ENCODE measurements around the gene OMP. TPM values are rescaled to one million over a fixed set of nuclear protein-coding genes. Genes with fewer than 3 reads are reported as not detected.

The OMP gene
- total RNA-seq, 5 donors from 2014 or later (not counting 1 experiment from before 2014, with no cell fraction given) = 0.79 TPM; not detected in 4

DNA sequence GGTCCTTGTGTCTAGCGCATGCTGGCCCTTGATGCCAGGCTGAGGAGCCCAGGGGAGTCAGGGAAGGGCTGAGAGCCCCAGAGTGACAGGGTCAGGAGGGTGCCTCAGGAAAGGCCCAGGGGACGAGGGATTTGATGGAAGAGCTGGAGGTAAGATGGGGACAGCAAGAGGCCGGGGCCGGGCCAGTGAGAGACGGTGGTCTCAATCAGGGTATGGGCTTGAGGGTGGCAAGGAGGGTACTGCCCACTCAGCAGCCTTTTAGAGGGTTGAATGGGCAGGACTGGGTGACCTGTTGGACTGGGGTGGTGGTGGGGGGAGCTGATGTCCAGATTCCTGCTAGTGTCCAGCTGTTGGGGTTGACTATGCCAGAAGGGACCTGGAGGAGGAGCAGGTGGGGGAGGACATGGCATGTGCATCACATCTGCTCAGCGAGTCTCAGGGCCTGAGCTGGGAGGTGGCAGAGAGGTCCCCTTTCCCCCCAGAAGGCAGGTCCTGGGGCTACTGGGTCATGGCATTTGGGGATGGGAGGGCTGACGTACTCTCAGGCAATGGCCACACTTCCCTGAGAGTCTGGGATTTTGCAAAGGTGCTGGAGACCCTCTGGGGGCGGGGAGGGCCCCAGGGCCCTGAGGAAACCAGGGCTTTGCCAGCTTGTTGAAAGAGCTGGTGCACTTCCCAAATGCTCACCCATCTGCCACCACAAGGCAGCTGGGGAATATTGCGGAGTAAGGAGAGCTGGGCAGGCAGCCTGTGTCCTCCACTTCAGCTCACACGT, 43.8 kb downstream of the OMP start:
- Mint-ChIP-seq H3K27ac (peak overlapping the region; percentile 55), H3K27me3 (no peaks in the 10 kb centered on the region), H3K4me1 (peaks cover 25 to 42% (median 32%) of the 10 kb centered on the region in 3 donors), H3K4me3 (peak overlapping the region in 1 of 3 donors; percentile 2), H3K36me3 (no peaks in the 10 kb centered on the region), H3K9me3 (no peaks in the 10 kb centered on the region)
- ATAC-seq (replicated peaks in 1 of 4) = no peak
- DNase-seq = no peak
- Histone ChIP-seq H3K36me3 (ENCODE audit: control insufficient read depth in 2 of 2, extremely low read depth in 1 of 2, insufficient read depth in 1 of 2, low read length in 1 of 2) (no peaks in the 10 kb centered on the region), H3K4me3 (ENCODE audit: control insufficient read depth in 1 of 2, extremely low read depth in 1 of 2, low read length in 1 of 2) (no peak overlapping the region), H3K4me1 (ENCODE audit: control insufficient read depth in 1 of 2, extremely low read depth in 1 of 2, insufficient read depth in 2 of 2, low read length in 2 of 2) (peaks cover 6 to 31% of the 10 kb centered on the region in 2 experiments), H3K27ac (ENCODE audit: low read length) (no peak overlapping the region), H3K27me3 (replicated peaks in 1 of 2; ENCODE audit: control insufficient read depth in 2 of 2, extremely low read depth in 1 of 2, insufficient read depth in 2 of 2, low read length in 1 of 2) (peaks cover 0 to 3% of the 10 kb centered on the region in 2 experiments), H3K9me3 (no peaks in the 10 kb centered on the region)
- 93% methylated on average over 7 of the region's 10 CpGs for WGBS (ENCODE audit: insufficient coverage)
- ChIA-PET POLR2A (interaction anchor here in 1 of 2 donors (0.8 kb wide), 1 partner anchor 384 kb away, joined by 3 read pairs; no protein-coding TSS in a partner anchor), CTCF (interaction anchor here in 1 of 2 donors (1.0 kb wide), 1 partner anchor 20 kb away, joined by 3 read pairs; no protein-coding TSS in a partner anchor)

DNA sequence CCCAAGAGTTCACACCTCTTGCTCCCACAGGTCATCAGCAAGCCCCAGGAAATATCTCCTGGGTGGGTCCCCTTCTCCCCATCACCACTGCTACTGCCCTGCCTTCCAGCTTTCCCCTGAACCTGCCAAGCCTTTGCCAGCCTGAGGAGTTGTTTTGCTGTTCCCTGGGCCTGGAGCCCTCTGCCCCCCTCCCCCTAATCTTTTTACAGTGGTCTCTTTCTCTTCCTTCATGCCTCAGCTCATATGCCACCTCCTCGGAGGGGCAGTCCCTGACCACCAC, 44.3 kb downstream of the OMP start:
- Histone ChIP-seq H3K27ac (ENCODE audit: low read length) (no peak overlapping the region), H3K4me1 (ENCODE audit: control insufficient read depth in 1 of 2, extremely low read depth in 1 of 2, insufficient read depth in 2 of 2, low read length in 2 of 2) (peaks cover 11 to 34% of the 10 kb centered on the region in 2 experiments), H3K4me3 (ENCODE audit: control insufficient read depth in 1 of 2, extremely low read depth in 1 of 2, low read length in 1 of 2) (no peak overlapping the region), H3K36me3 (ENCODE audit: control insufficient read depth in 2 of 2, extremely low read depth in 1 of 2, insufficient read depth in 1 of 2, low read length in 1 of 2) (no peaks in the 10 kb centered on the region), H3K9me3 (no peaks in the 10 kb centered on the region), H3K27me3 (replicated peaks in 1 of 2; ENCODE audit: control insufficient read depth in 2 of 2, extremely low read depth in 1 of 2, insufficient read depth in 2 of 2, low read length in 1 of 2) (peaks cover 0 to 3% of the 10 kb centered on the region in 2 experiments)
- DNase-seq (no peak), ATAC-seq (replicated peaks in 1 of 4) (no peak)
- Mint-ChIP-seq H3K9me3 (no peaks in the 10 kb centered on the region), H3K27me3 (no peaks in the 10 kb centered on the region), H3K4me3 (peak overlapping the region in 1 of 3 donors; percentile 2), H3K4me1 (peaks cover 27 to 44% (median 35%) of the 10 kb centered on the region in 3 donors), H3K36me3 (no peaks in the 10 kb centered on the region), H3K27ac (peak overlapping the region in 1 of 2 donors; percentile 41)
- no CpG with 5 or more reads among the region's 1 CpG for WGBS (ENCODE audit: insufficient coverage)
- ChIA-PET POLR2A (interaction anchor here (0.7 to 0.8 kb wide), 2 partner anchors 384 to 1515 kb away, joined by 3 to 5 read pairs; no protein-coding TSS in a partner anchor), CTCF (interaction anchor here in 1 of 2 donors (1.0 kb wide), 1 partner anchor 20 kb away, joined by 3 read pairs; no protein-coding TSS in a partner anchor)

DNA sequence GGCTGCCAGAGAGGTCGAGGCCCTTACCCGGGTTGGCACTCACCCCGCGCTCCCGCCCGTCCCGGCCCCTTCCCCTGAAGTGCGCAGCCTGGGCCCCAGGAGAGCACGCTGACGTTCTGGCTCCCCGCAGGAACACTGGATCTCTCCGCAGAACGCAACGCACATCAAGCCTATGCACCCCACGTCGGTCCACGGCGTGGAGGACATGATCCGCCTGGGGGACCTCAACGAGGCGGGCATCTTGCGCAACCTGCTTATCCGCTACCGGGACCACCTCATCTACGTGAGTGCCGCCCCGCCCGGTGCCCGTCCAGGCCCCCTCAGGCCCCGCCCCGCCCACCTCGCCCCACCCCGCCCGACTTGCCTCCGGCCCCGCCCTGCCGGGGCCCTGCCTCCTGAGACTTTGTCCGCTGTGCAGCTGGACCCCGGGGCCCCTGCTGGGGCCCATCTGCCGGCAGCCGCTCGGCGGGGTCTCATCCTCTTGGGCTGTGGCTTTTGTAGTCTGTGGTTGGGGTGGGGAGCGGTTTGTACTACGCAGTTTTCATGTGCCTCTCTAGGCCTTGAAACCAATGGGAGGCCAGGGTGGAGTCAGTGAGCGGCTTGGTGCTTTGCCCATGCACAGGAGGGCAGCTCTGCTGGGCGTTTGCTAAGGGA, 45.2 kb downstream of the OMP start:
- ChIA-PET CTCF (no interaction called here), POLR2A (interaction anchor here in 1 of 2 donors (0.6 to 0.7 kb wide), 2 partner anchors 170 to 1516 kb away, joined by 4 to 5 read pairs; no protein-coding TSS in a partner anchor)
- no peak overlapping the region for H3K27ac ChIP-seq (ENCODE audit: low read length)
- H3K27me3 ChIP-seq (replicated peaks in 1 of 2; ENCODE audit: control insufficient read depth in 2 of 2, extremely low read depth in 1 of 2, insufficient read depth in 2 of 2, low read length in 1 of 2) = peaks cover 0 to 3% of the 10 kb centered on the region in 2 experiments
- peaks cover 11 to 34% of the 10 kb centered on the region in 2 experiments for H3K4me1 ChIP-seq (ENCODE audit: control insufficient read depth in 1 of 2, extremely low read depth in 1 of 2, insufficient read depth in 2 of 2, low read length in 2 of 2)
- H3K9me3 ChIP-seq = no peaks in the 10 kb centered on the region
- no peaks in the 10 kb centered on the region for H3K36me3 ChIP-seq (ENCODE audit: control insufficient read depth in 2 of 2, extremely low read depth in 1 of 2, insufficient read depth in 1 of 2, low read length in 1 of 2)
- Mint-ChIP-seq H3K36me3 (no peaks in the 10 kb centered on the region), H3K4me1 (peaks cover 31 to 45% (median 35%) of the 10 kb centered on the region in 3 donors), H3K4me3 (peak overlapping the region; percentile 62 to 70 (median 63)), H3K27me3 (no peaks in the 10 kb centered on the region), H3K27ac (peak overlapping the region; percentile 28 to 31), H3K9me3 (no peaks in the 10 kb centered on the region)
- DNase-seq (peak in 28 of 35 experiments; percentile 10 to 53 (median 27)), ATAC-seq (replicated peaks in 1 of 4) (peak; percentile 53 to 80 (median 62))
- WGBS (ENCODE audit: insufficient coverage) = 45% methylated on average over 29 of the region's 47 CpGs
- H3K4me3 ChIP-seq (ENCODE audit: control insufficient read depth in 1 of 2, extremely low read depth in 1 of 2, low read length in 1 of 2) = peak overlapping the region; percentile 12 to 55

DNA sequence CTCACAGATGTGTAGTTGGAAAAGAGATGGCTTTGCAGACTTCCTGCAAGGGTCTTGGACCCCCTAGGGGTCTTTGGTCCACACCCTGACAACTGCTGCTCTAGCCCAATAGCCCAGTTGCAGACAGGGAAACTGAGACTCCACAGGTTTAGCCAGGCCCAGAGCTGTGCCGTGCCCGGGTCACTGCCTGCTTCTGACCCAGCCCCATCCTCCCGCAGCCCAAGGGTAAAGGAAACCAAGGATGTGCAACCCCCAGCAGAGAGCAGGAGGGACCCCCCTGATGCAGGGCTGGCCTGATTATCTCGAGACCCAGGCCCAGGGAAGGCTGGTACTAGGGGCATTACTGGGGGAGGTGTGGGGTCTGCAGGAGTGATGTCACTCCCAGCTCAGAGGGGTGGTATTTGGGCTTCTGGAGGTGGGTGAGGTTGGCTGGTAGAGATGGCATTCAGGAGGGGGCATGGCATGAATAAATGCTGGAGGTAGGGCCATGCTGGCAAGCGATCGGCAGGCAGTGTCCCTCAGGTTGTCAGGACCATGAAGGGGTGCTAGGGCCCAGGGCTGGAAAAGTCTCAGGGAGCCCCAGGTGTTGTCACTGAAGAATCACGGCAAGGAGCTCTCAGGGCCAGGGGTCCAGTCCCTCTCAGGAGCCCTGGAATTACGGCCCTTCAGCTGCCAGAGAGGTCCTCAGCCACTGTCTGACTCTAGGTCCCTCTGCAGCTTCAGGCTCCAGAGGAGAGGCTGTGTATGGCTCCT, 46.5 kb downstream of the OMP start:
- no peaks in the 10 kb centered on the region for H3K36me3 ChIP-seq (ENCODE audit: control insufficient read depth in 2 of 2, extremely low read depth in 1 of 2, insufficient read depth in 1 of 2, low read length in 1 of 2)
- H3K9me3 ChIP-seq = no peaks in the 10 kb centered on the region
- Mint-ChIP-seq H3K4me1 (peaks cover 33 to 50% (median 42%) of the 10 kb centered on the region in 3 donors), H3K27me3 (no peaks in the 10 kb centered on the region), H3K9me3 (no peaks in the 10 kb centered on the region), H3K4me3 (no peak overlapping the region), H3K36me3 (no peaks in the 10 kb centered on the region), H3K27ac (no peak overlapping the region)
- WGBS (ENCODE audit: insufficient coverage) = 90% methylated on average over 8 of the region's 8 CpGs
- peaks cover 11 to 45% of the 10 kb centered on the region in 2 experiments for H3K4me1 ChIP-seq (ENCODE audit: control insufficient read depth in 1 of 2, extremely low read depth in 1 of 2, insufficient read depth in 2 of 2, low read length in 2 of 2)
- CTCF ChIA-PET = no interaction called here
- DNase-seq (no peak), ATAC-seq (replicated peaks in 1 of 4) (no peak)
- no peak overlapping the region for H3K4me3 ChIP-seq (ENCODE audit: control insufficient read depth in 1 of 2, extremely low read depth in 1 of 2, low read length in 1 of 2)
- POLR2A ChIA-PET = no interaction called here
- peaks cover 0 to 8% of the 10 kb centered on the region in 2 experiments for H3K27me3 ChIP-seq (replicated peaks in 1 of 2; ENCODE audit: control insufficient read depth in 2 of 2, extremely low read depth in 1 of 2, insufficient read depth in 2 of 2, low read length in 1 of 2)
- no peak overlapping the region for H3K27ac ChIP-seq (ENCODE audit: low read length)

DNA sequence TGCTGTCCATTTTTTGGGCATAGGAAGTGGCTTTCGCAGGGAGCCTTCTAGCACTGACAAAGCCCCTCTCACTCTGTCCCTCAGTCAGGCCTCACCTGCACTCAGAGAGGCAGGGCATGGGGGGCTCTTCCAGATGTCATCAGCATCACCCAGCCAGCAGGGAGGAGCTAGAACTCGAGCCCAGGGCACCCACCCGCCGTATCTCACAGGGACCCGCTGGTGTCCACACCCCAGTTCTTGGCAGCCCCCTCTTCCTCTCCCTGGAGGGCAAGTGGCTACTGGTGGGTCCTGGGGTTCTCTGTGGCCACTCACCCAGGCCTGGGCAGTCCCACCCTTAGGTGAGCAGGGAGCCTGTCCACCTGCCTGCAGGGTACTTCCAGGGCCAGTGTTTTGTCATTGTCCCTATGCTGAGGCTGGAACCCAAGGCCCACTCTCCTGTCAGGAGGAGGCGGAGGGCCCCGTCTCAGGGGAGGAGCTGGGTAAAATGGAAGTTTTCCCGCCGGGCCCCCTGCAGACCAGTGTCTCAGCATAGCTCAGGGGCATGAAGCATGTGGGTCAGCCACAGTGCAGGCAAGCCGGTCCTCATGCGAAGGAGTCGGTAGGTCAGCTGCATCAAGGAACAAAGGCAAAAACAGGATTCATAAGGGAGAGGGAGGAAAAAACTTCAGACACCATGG, 47.2 kb downstream of the OMP start:
- no peak overlapping the region for H3K4me3 Mint-ChIP-seq
- CTCF ChIA-PET = no interaction called here
- peaks cover 11 to 52% of the 10 kb centered on the region in 2 experiments for H3K4me1 ChIP-seq (ENCODE audit: control insufficient read depth in 1 of 2, extremely low read depth in 1 of 2, insufficient read depth in 2 of 2, low read length in 2 of 2)
- DNase-seq (no peak), ATAC-seq (replicated peaks in 1 of 4) (no peak)
- WGBS (ENCODE audit: insufficient coverage) = 91% methylated on average over 10 of the region's 12 CpGs
- no peak overlapping the region for H3K27ac ChIP-seq (ENCODE audit: low read length)
- H3K9me3 Mint-ChIP-seq = no peaks in the 10 kb centered on the region
- H3K27me3 Mint-ChIP-seq = no peaks in the 10 kb centered on the region
- H3K36me3 ChIP-seq (ENCODE audit: control insufficient read depth in 2 of 2, extremely low read depth in 1 of 2, insufficient read depth in 1 of 2, low read length in 1 of 2) = no peaks in the 10 kb centered on the region
- H3K4me3 ChIP-seq (ENCODE audit: control insufficient read depth in 1 of 2, extremely low read depth in 1 of 2, low read length in 1 of 2) = no peak overlapping the region
- H3K36me3 Mint-ChIP-seq = no peaks in the 10 kb centered on the region
- no peaks in the 10 kb centered on the region for H3K9me3 ChIP-seq
- no peak overlapping the region for H3K27ac Mint-ChIP-seq
- peaks cover 33 to 56% (median 43%) of the 10 kb centered on the region in 3 donors for H3K4me1 Mint-ChIP-seq
- H3K27me3 ChIP-seq (replicated peaks in 1 of 2; ENCODE audit: control insufficient read depth in 2 of 2, extremely low read depth in 1 of 2, insufficient read depth in 2 of 2, low read length in 1 of 2) = peaks cover 0 to 8% of the 10 kb centered on the region in 2 experiments
- POLR2A ChIA-PET = no interaction called here

All from T-cell (primary cell).